NOMO-1 (cell line): Measurements from ENCODE around the gene MPP2.
"Not testable (repeated sequence)": the region's sequence is repeated elsewhere in the genome, so short reads cannot be mapped to it uniquely, and the experiment has no call there.

Experiments used
- DNase-seq, 2 experiments: peaks; one replicate each; lab custom pipeline; 2025; ENCODE audit not compliant: unreplicated experiment in 2 of 2; lab: John Stamatoyannopoulos, UW

MPP2 gene

GRCh38 chr17:43907425-43907981, at the start of gene MPP2:
TSS of gene MPP2 (minus strand) at chr17:43907536. CDS start at chr17:43904460, 3,076 bp downstream.
- peak; percentile 54 to 59 for DNase-seq

- no peak for DNase-seq
These were observed 48.9 kb upstream of the MPP2 start for GRCh38 chr17:43956222-43956621.

GRCh38 chr17:43953746-43954145, 46.4 kb upstream of the MPP2 start, which contains the start of gene PYY:
TSS of gene PYY (minus strand) at chr17:43953940. CDS start at chr17:43953483, 457 bp downstream.
- DNase-seq, result no peak

- no peak for DNase-seq
These were observed 45.7 kb upstream of the MPP2 start for GRCh38 chr17:43952724-43953666.

- no peak for DNase-seq
These were observed 45.0 kb upstream of the MPP2 start for GRCh38 chr17:43952351-43952723.

- DNase-seq, result no peak
These were observed 44.4 kb upstream of the MPP2 start for GRCh38 chr17:43951750-43952149.

GRCh38 chr17:43950554-43950953, 43.2 kb upstream of the MPP2 start:
- no peak for DNase-seq

GRCh38 chr17:43949781-43950180, 42.4 kb upstream of the MPP2 start:
- DNase-seq, result no peak

- DNase-seq, result no peak
These were observed 39.4 kb upstream of the MPP2 start for GRCh38 chr17:43946781-43947180.

GRCh38 chr17:43945074-43945829, 37.9 kb upstream of the MPP2 start:
- DNase-seq, result no peak

GRCh38 chr17:43942051-43942685, 34.8 kb upstream of the MPP2 start, which contains the start of gene PPY:
TSS of gene PPY (minus strand) at chr17:43942476. CDS start at chr17:43941654, 822 bp downstream.
- DNase-seq, result no peak

- no peak for DNase-seq
These were observed 33.3 kb upstream of the MPP2 start for GRCh38 chr17:43940630-43941029.

GRCh38 chr17:43939886-43940285, 32.5 kb upstream of the MPP2 start:
- no peak for DNase-seq

GRCh38 chr17:43939452-43939851, 32.1 kb upstream of the MPP2 start:
- DNase-seq, result not testable (repeated sequence)

- DNase-seq, result no peak
These were observed 31.5 kb upstream of the MPP2 start for GRCh38 chr17:43938838-43939182.

GRCh38 chr17:43936434-43936833, 29.1 kb upstream of the MPP2 start:
- DNase-seq, result no peak

GRCh38 chr17:43935926-43936261, 28.6 kb upstream of the MPP2 start:
- no peak for DNase-seq

- no peak for DNase-seq
These were observed 28.0 kb upstream of the MPP2 start for GRCh38 chr17:43935204-43935925.

GRCh38 chr17:43932923-43933322, 25.6 kb upstream of the MPP2 start:
- no peak for DNase-seq

GRCh38 chr17:43932357-43932756, 25.0 kb upstream of the MPP2 start:
- no peak for DNase-seq
